NCI-H2107 treated with DMSO at 0.1 percent for 48 hours (cell line): ENCODE measurements around the gene ABCC3.

Experiments
- DNase-seq: peaks from one replicate; lab custom pipeline; 2025; ENCODE audit not compliant: unreplicated experiment; lab: John Stamatoyannopoulos, UW

ABCC3 gene

GRCh38 chr17:50626037-50626574 lies 8.6 kb upstream of the ABCC3 start:
- peak; percentile 52 for DNase-seq

GRCh38 chr17:50627036-50627781 lies 7.5 kb upstream of the ABCC3 start:
- DNase-seq, result no peak

- DNase-seq, result no peak
Measured at GRCh38 chr17:50627782-50628601, 6.7 kb upstream of the ABCC3 start.

- DNase-seq, result no peak
Measured at GRCh38 chr17:50629902-50630301, 4.8 kb upstream of the ABCC3 start.

GRCh38 chr17:50630524-50631194 lies 4.0 kb upstream of the ABCC3 start:
- DNase-seq, result peak; percentile 22

GRCh38 chr17:50631195-50631907 lies 3.3 kb upstream of the ABCC3 start:
- DNase-seq, result no peak

- DNase-seq, result no peak
Measured at GRCh38 chr17:50631908-50632571, 2.6 kb upstream of the ABCC3 start.

- DNase-seq, result no peak
Measured at GRCh38 chr17:50632637-50633036, 2.0 kb upstream of the ABCC3 start.

GRCh38 chr17:50633683-50634082 lies 998 bp upstream of the ABCC3 start:
- DNase-seq, result no peak

- DNase-seq, result no peak
Measured at GRCh38 chr17:50634915-50635731, 442 bp downstream of the ABCC3 start.

- DNase-seq, result no peak
Measured at GRCh38 chr17:50635732-50635981, 976 bp downstream of the ABCC3 start.

GRCh38 chr17:50635982-50636803 lies 1.5 kb downstream of the ABCC3 start:
- DNase-seq, result no peak

- no peak for DNase-seq
Measured at GRCh38 chr17:50636804-50637195, 2.1 kb downstream of the ABCC3 start.

GRCh38 chr17:50637829-50638605 lies 3.3 kb downstream of the ABCC3 start:
- DNase-seq, result no peak

- no peak for DNase-seq
Measured at GRCh38 chr17:50638606-50638965, 3.9 kb downstream of the ABCC3 start.

GRCh38 chr17:50638966-50639713 lies 4.5 kb downstream of the ABCC3 start:
- DNase-seq, result peak; percentile 49

- no peak for DNase-seq
Measured at GRCh38 chr17:50640686-50641351, 6.1 kb downstream of the ABCC3 start.
